Upper lobe of left lung (tissue), 6 donors: Measurements from ENCODE around the gene NID2. TPM values are rescaled to one million over a fixed set of nuclear protein-coding genes. Genes with fewer than 3 reads are reported as not detected.

ENCODE experiments used
- ATAC-seq, 2 donors: fragments of 200-7000 bp; cut with Tn5 transposase; one replicate each; pipeline ENCODE4 v1.9.1; 2022; ENCODE audit warnings: mild to moderate bottlenecking in 2 of 2, moderate library complexity in 2 of 2; ENCODE audit not compliant: low FRiP score in 2 of 2
- DNase-seq, 2 donors: peaks; one replicate each; pipeline ENCODE4 v3.0.0-alpha.2; 2019 to 2020
- H3K27ac ChIP-seq, 4 donors: fragments of 200-600 bp; sonication (generic); one replicate each; pipeline ENCODE4 v1.5.1; 2016 to 2019
- H3K27me3 ChIP-seq, 4 donors: fragments of 200-600 bp; sonication (generic); one replicate each; pipeline ENCODE4 v1.5.1; 2017 to 2019
- H3K36me3 ChIP-seq, 4 donors: fragments of 200-600 bp; sonication (generic); one replicate each; pipeline ENCODE4 v1.5.1; 2016 to 2019
- H3K4me1 ChIP-seq, 4 donors: fragments of 200-600 bp; sonication (generic); one replicate each; pipeline ENCODE4 v1.5.1; 2018 to 2019
- H3K4me3 ChIP-seq, 4 donors: fragments of 200-600 bp; sonication (generic); one replicate each; pipeline ENCODE4 v1.5.1; 2017 to 2019; ENCODE audit warnings: mild to moderate bottlenecking in 2 of 4, moderate library complexity in 1 of 4
- H3K9me3 ChIP-seq, 4 donors: fragments of 200-600 bp; sonication (generic); one replicate each; pipeline ENCODE4 v1.5.1; 2018 to 2019
- CTCF ChIP-seq, 6 experiments: fragments of 450-650 bp in 4 of 6; fragments of 200-600 bp in 2 of 6; sonication (generic) in 2 of 6; IDR thresholded peaks; one replicate each; pipeline ENCODE4 v1.5.1; 2016 to 2019; ENCODE audit warnings: antibody characterized with exemption in 6 of 6
- EP300 ChIP-seq, 4 donors: sonication (generic); formaldehyde crosslinking; IDR thresholded peaks; one replicate each; pipeline ENCODE4 v1.5.1; 2017; ENCODE audit warnings: antibody characterized with exemption in 4 of 4, control low read depth in 2 of 4
- POLR2A ChIP-seq, 4 donors: fragments of 450-650 bp; IDR thresholded peaks; one replicate each; pipeline ENCODE4 v1.5.1; 2016 to 2017; ENCODE audit warnings: antibody characterized with exemption in 4 of 4, mild to moderate bottlenecking in 2 of 4
- POLR2AphosphoS5 ChIP-seq, 2 donors: sonication (generic); formaldehyde crosslinking; IDR thresholded peaks; one replicate each; pipeline ENCODE4 v1.5.1; 2017; ENCODE audit warnings: antibody characterized with exemption in 2 of 2
- WGBS, 2 donors: methylation state at CpG; one replicate each; pipeline ENCODE4 v1.1.5; 2017 to 2018; 5-methylcytosine and 5-hydroxymethylcytosine counted together
- total RNA-seq, 6 donors: library from RNA; depleted of rRNA in 4 of 6; stranded (reverse); fragments of >200 nt in 4 of 6; gene quantifications; one replicate each; pipeline versions ENCODE4 v1.1.0 to v1.2.1, GENCODE V29; 2016 to 2021
- donor health status: DM: no; HTN: no; CAD: no; lungs with moderate emphysema.
- donor health status: DM: no; HTN: yes; CAD: no; lungs with severe emphysema.

Gene NID2
- total RNA-seq, 6 donors from 2014 or later = 4.9 to 33.5 (median 8.3) TPM

DNA sequence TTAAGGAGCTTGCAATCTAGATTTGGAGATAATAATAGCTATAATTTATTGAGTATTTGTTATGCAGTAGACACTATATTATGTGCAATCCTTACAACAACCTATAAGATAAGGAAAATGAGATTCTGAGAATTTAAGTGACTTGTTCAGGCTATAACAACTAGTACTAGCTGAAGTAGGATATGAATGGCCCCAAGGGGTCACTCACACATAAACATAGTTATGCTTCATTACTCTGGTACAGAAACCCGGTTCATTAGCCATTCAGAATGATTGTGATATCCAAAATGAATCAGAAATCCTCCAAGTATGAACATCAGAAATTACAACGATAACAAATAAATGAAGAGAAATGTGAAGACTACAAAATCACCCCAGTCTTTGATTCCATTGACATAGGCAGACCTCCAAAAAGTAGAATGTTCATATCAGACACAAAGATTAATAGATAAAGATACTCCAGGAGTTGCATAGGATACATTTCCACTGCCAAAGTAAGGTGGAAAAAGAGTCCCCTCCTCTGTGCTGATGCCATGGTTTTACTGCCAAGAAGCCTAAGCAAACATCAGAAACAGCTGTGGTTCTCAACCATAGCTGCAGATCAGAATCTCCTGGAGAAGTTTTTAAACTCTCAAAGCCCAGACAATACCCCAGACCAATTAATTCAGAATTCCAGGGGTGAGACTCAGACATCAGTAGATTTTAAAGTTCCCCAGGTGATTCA lies 8.6 kb upstream of the NID2 start:
- Histone ChIP-seq H3K27ac (no peak overlapping the region), H3K4me3 (no peak overlapping the region), H3K4me1 (peaks cover 0 to 3% (median 0%) of the 10 kb centered on the region in 4 donors), H3K27me3 (no peaks in the 10 kb centered on the region), H3K36me3 (no peaks in the 10 kb centered on the region), H3K9me3 (no peaks in the 10 kb centered on the region)
- 43 to 74% methylated on average over 2 of the region's 2 CpGs for WGBS, 2 donors
- no peak for DNase-seq
- TF ChIP-seq POLR2A (IDR thresholded peaks at IDR 0.05) (no peak), POLR2AphosphoS5 (IDR thresholded peaks at IDR 0.05) (no peak), EP300 (IDR thresholded peaks at IDR 0.05) (no peak), CTCF (IDR thresholded peaks at IDR 0.05) (no peak)
- ATAC-seq = no peak

GRCh38 chr14:52076334-52076733 lies 7.5 kb upstream of the NID2 start:
- 51 to 59% methylated on average over 4 of the region's 4 CpGs for WGBS, 2 donors
- Histone ChIP-seq H3K27ac (no peak overlapping the region), H3K27me3 (no peaks in the 10 kb centered on the region), H3K4me3 (no peak overlapping the region), H3K9me3 (no peaks in the 10 kb centered on the region), H3K4me1 (peaks cover 0 to 3% (median 0%) of the 10 kb centered on the region in 4 donors), H3K36me3 (no peaks in the 10 kb centered on the region)
- ATAC-seq (no peak), DNase-seq (no peak)
- TF ChIP-seq POLR2AphosphoS5 (IDR thresholded peaks at IDR 0.05) (peak in 1 of 2 donors; percentile 16), CTCF (IDR thresholded peaks at IDR 0.05) (no peak)

DNA sequence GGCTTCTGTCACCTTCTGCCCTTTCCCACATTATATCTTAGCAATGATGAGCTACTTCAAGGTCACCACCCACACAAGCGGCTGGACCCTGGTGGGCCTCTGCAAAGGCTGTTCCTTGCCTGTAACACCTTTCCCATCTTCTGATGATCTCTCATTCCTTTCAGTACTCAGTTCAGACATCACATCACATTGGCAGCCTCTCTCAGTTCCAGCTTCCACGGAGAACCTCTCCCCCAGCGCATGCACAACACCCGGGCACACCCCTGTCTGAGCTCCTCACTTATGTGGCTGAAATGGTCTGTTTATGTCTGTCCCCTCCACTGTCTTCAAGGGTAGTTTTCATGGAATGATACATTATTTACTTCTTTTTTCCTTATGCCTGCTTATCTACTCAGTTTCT lies 6.5 kb upstream of the NID2 start:
- WGBS, 2 donors = 90 to 92% methylated on average over 4 of the region's 4 CpGs
- peaks cover 0 to 3% (median 0%) of the 10 kb centered on the region in 4 donors for H3K4me1 ChIP-seq
- no peak overlapping the region for H3K4me3 ChIP-seq
- DNase-seq (no peak), ATAC-seq (no peak)
- H3K27me3 ChIP-seq = no peaks in the 10 kb centered on the region
- no peak for TF ChIP-seq POLR2AphosphoS5 (IDR thresholded peaks at IDR 0.05)
- no peak for TF ChIP-seq EP300 (IDR thresholded peaks at IDR 0.05)
- no peak for TF ChIP-seq POLR2A (IDR thresholded peaks at IDR 0.05)
- TF ChIP-seq CTCF (IDR thresholded peaks at IDR 0.05) = no peak
- H3K27ac ChIP-seq = no peak overlapping the region
- no peaks in the 10 kb centered on the region for H3K9me3 ChIP-seq
- H3K36me3 ChIP-seq = no peaks in the 10 kb centered on the region

GRCh38 chr14:52073251-52073650 lies 4.4 kb upstream of the NID2 start:
- WGBS, 2 donors = 23 to 36% methylated on average over 1 of the region's 1 CpG

More at GRCh38 chr14:52073251-52073650, 4.4 kb upstream of the NID2 start:
- H3K27me3 ChIP-seq = peaks cover 0 to 7% (median 2%) of the 10 kb centered on the region in 4 donors
- H3K27ac ChIP-seq = peak overlapping the region in 1 of 4 donors; percentile 37
- H3K4me1 ChIP-seq = peaks cover 5 to 21% (median 14%) of the 10 kb centered on the region in 4 donors
- no peaks in the 10 kb centered on the region for H3K9me3 ChIP-seq
- ATAC-seq (no peak), DNase-seq (no peak)
- H3K36me3 ChIP-seq = no peaks in the 10 kb centered on the region
- no peak for TF ChIP-seq CTCF (IDR thresholded peaks at IDR 0.05)
- no peak overlapping the region for H3K4me3 ChIP-seq
